ENCODE results near the gene ADPRM.

DNA sequence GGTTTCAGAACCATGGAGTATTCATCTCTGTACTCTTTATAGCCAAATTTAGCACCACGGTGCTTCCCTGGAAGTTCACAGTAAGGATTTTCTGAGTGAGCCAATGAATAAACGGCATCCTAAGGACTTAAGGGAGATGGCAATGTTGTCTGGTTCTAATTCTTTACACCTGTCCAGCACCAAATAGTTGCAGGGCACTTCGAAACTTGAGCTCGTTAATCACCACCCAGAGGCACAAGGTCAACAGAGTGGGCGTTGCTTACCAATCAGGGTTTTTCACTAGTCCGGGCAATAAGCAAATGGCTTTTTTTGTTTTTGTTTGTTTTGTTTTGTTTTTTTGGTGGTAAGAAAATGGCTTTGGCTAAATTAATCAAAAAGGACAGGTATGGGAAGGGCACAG, 60.7 kb downstream of the ADPRM start:
- no peak for TF ChIP-seq ETV6 (CRISPR knock-in tag; IDR thresholded peaks at IDR 0.05)
- TF ChIP-seq, protein P1, sequence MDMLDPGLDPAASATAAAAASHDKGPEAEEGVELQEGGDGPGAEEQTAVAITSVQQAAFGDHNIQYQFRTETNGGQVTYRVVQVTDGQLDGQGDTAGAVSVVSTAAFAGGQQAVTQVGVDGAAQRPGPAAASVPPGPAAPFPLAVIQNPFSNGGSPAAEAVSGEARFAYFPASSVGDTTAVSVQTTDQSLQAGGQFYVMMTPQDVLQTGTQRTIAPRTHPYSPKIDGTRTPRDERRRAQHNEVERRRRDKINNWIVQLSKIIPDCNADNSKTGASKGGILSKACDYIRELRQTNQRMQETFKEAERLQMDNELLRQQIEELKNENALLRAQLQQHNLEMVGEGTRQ (CRISPR knock-in tag; IDR thresholded peaks at IDR 0.05), result no peak
- TF ChIP-seq, protein P2, sequence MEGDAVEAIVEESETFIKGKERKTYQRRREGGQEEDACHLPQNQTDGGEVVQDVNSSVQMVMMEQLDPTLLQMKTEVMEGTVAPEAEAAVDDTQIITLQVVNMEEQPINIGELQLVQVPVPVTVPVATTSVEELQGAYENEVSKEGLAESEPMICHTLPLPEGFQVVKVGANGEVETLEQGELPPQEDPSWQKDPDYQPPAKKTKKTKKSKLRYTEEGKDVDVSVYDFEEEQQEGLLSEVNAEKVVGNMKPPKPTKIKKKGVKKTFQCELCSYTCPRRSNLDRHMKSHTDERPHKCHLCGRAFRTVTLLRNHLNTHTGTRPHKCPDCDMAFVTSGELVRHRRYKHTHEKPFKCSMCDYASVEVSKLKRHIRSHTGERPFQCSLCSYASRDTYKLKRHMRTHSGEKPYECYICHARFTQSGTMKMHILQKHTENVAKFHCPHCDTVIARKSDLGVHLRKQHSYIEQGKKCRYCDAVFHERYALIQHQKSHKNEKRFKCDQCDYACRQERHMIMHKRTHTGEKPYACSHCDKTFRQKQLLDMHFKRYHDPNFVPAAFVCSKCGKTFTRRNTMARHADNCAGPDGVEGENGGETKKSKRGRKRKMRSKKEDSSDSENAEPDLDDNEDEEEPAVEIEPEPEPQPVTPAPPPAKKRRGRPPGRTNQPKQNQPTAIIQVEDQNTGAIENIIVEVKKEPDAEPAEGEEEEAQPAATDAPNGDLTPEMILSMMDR (IDR thresholded peaks at IDR 0.05), result no peak
- TF ChIP-seq, protein P3, sequence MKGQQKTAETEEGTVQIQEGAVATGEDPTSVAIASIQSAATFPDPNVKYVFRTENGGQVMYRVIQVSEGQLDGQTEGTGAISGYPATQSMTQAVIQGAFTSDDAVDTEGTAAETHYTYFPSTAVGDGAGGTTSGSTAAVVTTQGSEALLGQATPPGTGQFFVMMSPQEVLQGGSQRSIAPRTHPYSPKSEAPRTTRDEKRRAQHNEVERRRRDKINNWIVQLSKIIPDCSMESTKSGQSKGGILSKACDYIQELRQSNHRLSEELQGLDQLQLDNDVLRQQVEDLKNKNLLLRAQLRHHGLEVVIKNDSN (CRISPR knock-in tag; IDR thresholded peaks at IDR 0.05), result no peak
- TF ChIP-seq TCF7 (CRISPR knock-in tag; IDR thresholded peaks at IDR 0.05; ENCODE audit: low read depth), result no peak
- TF ChIP-seq, protein P4, sequence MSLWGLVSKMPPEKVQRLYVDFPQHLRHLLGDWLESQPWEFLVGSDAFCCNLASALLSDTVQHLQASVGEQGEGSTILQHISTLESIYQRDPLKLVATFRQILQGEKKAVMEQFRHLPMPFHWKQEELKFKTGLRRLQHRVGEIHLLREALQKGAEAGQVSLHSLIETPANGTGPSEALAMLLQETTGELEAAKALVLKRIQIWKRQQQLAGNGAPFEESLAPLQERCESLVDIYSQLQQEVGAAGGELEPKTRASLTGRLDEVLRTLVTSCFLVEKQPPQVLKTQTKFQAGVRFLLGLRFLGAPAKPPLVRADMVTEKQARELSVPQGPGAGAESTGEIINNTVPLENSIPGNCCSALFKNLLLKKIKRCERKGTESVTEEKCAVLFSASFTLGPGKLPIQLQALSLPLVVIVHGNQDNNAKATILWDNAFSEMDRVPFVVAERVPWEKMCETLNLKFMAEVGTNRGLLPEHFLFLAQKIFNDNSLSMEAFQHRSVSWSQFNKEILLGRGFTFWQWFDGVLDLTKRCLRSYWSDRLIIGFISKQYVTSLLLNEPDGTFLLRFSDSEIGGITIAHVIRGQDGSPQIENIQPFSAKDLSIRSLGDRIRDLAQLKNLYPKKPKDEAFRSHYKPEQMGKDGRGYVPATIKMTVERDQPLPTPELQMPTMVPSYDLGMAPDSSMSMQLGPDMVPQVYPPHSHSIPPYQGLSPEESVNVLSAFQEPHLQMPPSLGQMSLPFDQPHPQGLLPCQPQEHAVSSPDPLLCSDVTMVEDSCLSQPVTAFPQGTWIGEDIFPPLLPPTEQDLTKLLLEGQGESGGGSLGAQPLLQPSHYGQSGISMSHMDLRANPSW (CRISPR knock-in tag; conservative IDR thresholded peaks at IDR 0.05; ENCODE audit: low read depth), result no peak

All from WTC11 (cell line).